Esophagus (tissue), 2 donors: ENCODE results near the gene ASIC3. TPM values are rescaled to one million over a fixed set of nuclear protein-coding genes. Genes with fewer than 3 reads are reported as not detected.
"Not testable (repeated sequence)": the region's sequence is repeated elsewhere in the genome, so short reads cannot be mapped to it uniquely, and the experiment has no call there.

Experiments
- H3K27ac ChIP-seq, 2 donors: one replicate each; pipeline ENCODE4 v1.5.1; 2013; ENCODE audit warnings: low read depth in 2 of 2, mild to moderate bottlenecking in 2 of 2, inconsistent platforms in 1 of 2, low read length in 1 of 2, moderate library complexity in 1 of 2
- H3K27me3 ChIP-seq, 2 donors: one replicate each; pipeline ENCODE4 v1.6.1; 2013; ENCODE audit warnings: low read length in 2 of 2, control low read depth in 1 of 2, mild to moderate bottlenecking in 1 of 2; ENCODE audit not compliant: insufficient read depth in 2 of 2, control insufficient read depth in 1 of 2
- H3K36me3 ChIP-seq, 2 donors: one replicate each; pipeline ENCODE4 v1.6.1; 2013; ENCODE audit warnings: low read length in 1 of 2; ENCODE audit not compliant: control insufficient read depth in 2 of 2, insufficient read depth in 2 of 2
- H3K4me1 ChIP-seq, 2 donors: one replicate each; pipeline ENCODE4 v1.6.1; 2013; ENCODE audit warnings: low read length in 1 of 2; ENCODE audit not compliant: control insufficient read depth in 2 of 2, insufficient read depth in 2 of 2
- H3K4me3 ChIP-seq, 2 donors: one replicate each; pipeline ENCODE4 v1.5.1; 2013; ENCODE audit warnings: low read length in 2 of 2, mild to moderate bottlenecking in 2 of 2, low read depth in 1 of 2, moderate library complexity in 1 of 2
- H3K9me3 ChIP-seq, 2 donors: one replicate each; pipeline ENCODE4 v1.6.1; 2013; ENCODE audit warnings: mild to moderate bottlenecking in 2 of 2, low read depth in 1 of 2, low read length in 1 of 2, moderate library complexity in 1 of 2; ENCODE audit not compliant: control insufficient read depth in 2 of 2, insufficient read depth in 1 of 2
- WGBS, 2 donors: extraction: QIAGEN DNeasy Blood & Tissue Kit; methylation state at CpG; one replicate each; pipeline ENCODE4 v1.1.7; 2013; 5-methylcytosine and 5-hydroxymethylcytosine counted together
- polyA plus RNA-seq, 2 donors: library from polyadenylated mRNA; stranded (reverse); fragments of 200-250 nt; gene quantifications; one replicate each; pipeline ENCODE4 v1.2.3, GENCODE V29; 2013
- donor health status: healthy with polysubstance abuse.
- donor health status: Bipolar disorder and iron deficiency.

Gene ASIC3
- polyA plus RNA-seq, 2 donors: 1.1 to 4.2 TPM

- peaks cover under 1 to 7% of the 10 kb centered on the region in 2 donors for H3K4me1 ChIP-seq
- no peak overlapping the region for H3K27ac ChIP-seq
- H3K9me3 ChIP-seq: no peaks in the 10 kb centered on the region
- no peaks in the 10 kb centered on the region for H3K27me3 ChIP-seq
- WGBS, 2 donors: 30 to 34% methylated on average over 10 to 11 of the region's 11 CpGs
- no peak overlapping the region for H3K4me3 ChIP-seq
- no peaks in the 10 kb centered on the region for H3K36me3 ChIP-seq
Observed at GRCh38 chr7:151008143-151008510, 40.2 kb upstream of the ASIC3 start.

- Histone ChIP-seq H3K27me3 (no peaks in the 10 kb centered on the region), H3K36me3 (no peaks in the 10 kb centered on the region), H3K4me3 (no peak overlapping the region), H3K9me3 (no peaks in the 10 kb centered on the region), H3K4me1 (peaks cover 6 to 11% of the 10 kb centered on the region in 2 donors), H3K27ac (no peak overlapping the region)
- 44 to 49% methylated on average over 40 of the region's 40 CpGs for WGBS, 2 donors
Observed at GRCh38 chr7:151008511-151009323, 39.6 kb upstream of the ASIC3 start.

GRCh38 chr7:151009327-151010036 lies 38.8 kb upstream of the ASIC3 start:
- H3K4me1 ChIP-seq: peaks cover 7 to 16% of the 10 kb centered on the region in 2 donors
- no peaks in the 10 kb centered on the region for H3K27me3 ChIP-seq
- H3K27ac ChIP-seq: no peak overlapping the region
- H3K36me3 ChIP-seq: no peaks in the 10 kb centered on the region
- H3K4me3 ChIP-seq: no peak overlapping the region
- 66 to 70% methylated on average over 20 to 22 of the region's 22 CpGs for WGBS, 2 donors
- H3K9me3 ChIP-seq: no peaks in the 10 kb centered on the region

GRCh38 chr7:151010037-151010306 lies 38.4 kb upstream of the ASIC3 start:
- Histone ChIP-seq H3K4me3 (no peak overlapping the region), H3K36me3 (no peaks in the 10 kb centered on the region), H3K9me3 (no peaks in the 10 kb centered on the region), H3K4me1 (peaks cover 7 to 16% of the 10 kb centered on the region in 2 donors), H3K27ac (no peak overlapping the region), H3K27me3 (no peaks in the 10 kb centered on the region)
- 31 to 33% methylated on average over 7 of the region's 7 CpGs for WGBS, 2 donors

GRCh38 chr7:151010307-151011096 lies 37.8 kb upstream of the ASIC3 start:
- Histone ChIP-seq H3K36me3 (no peaks in the 10 kb centered on the region), H3K4me3 (no peak overlapping the region), H3K27me3 (no peaks in the 10 kb centered on the region), H3K9me3 (no peaks in the 10 kb centered on the region), H3K4me1 (peaks cover 7 to 16% of the 10 kb centered on the region in 2 donors), H3K27ac (peak overlapping the region; percentile 19 to 62)
- WGBS, 2 donors: 29 to 41% methylated on average over 16 to 18 of the region's 18 CpGs

GRCh38 chr7:151011097-151011409 lies 37.3 kb upstream of the ASIC3 start:
- H3K9me3 ChIP-seq: no peaks in the 10 kb centered on the region
- H3K27me3 ChIP-seq: no peaks in the 10 kb centered on the region
- no peak overlapping the region for H3K4me3 ChIP-seq
- no peaks in the 10 kb centered on the region for H3K36me3 ChIP-seq
- H3K27ac ChIP-seq: peak overlapping the region in 1 of 2 donors; percentile 34
- WGBS, 2 donors: 44 to 60% methylated on average over 1 of the region's 1 CpG
- H3K4me1 ChIP-seq: peaks cover 7 to 16% of the 10 kb centered on the region in 2 donors

GRCh38 chr7:151011616-151012015 lies 36.7 kb upstream of the ASIC3 start:
- H3K9me3 ChIP-seq, H3K27me3 ChIP-seq, H3K36me3 ChIP-seq, H3K4me3 ChIP-seq: not testable (repeated sequence)
- H3K27ac ChIP-seq: peak overlapping the region in 1 of 2 donors; percentile 9
- peaks cover 7 to 16% of the 10 kb centered on the region in 2 donors for H3K4me1 ChIP-seq
- WGBS, 2 donors: 83 to 92% methylated on average over 12 of the region's 12 CpGs

- no peaks in the 10 kb centered on the region for H3K9me3 ChIP-seq
- H3K27me3 ChIP-seq: no peaks in the 10 kb centered on the region
- peak overlapping the region in 1 of 2 donors; percentile 73 for H3K27ac ChIP-seq
- WGBS, 2 donors: 74 to 77% methylated on average over 6 of the region's 6 CpGs
- no peaks in the 10 kb centered on the region for H3K36me3 ChIP-seq
- no peak overlapping the region for H3K4me3 ChIP-seq
- H3K4me1 ChIP-seq: peaks cover 7 to 16% of the 10 kb centered on the region in 2 donors
Observed at GRCh38 chr7:151012031-151012692, 36.2 kb upstream of the ASIC3 start.

GRCh38 chr7:151012911-151013347 lies 35.4 kb upstream of the ASIC3 start:
- Histone ChIP-seq H3K36me3 (no peaks in the 10 kb centered on the region), H3K27ac (peak overlapping the region in 1 of 2 donors; percentile 39), H3K4me3 (no peak overlapping the region), H3K4me1 (peaks cover 7 to 14% of the 10 kb centered on the region in 2 donors), H3K27me3 (no peaks in the 10 kb centered on the region), H3K9me3 (no peaks in the 10 kb centered on the region)
- WGBS, 2 donors: 36% methylated on average over 23 of the region's 23 CpGs
